ENCODE measurements around the gene CALM3. TPM values are rescaled to one million over a fixed set of nuclear protein-coding genes. Genes with fewer than 3 reads are reported as not detected.

CALM3 gene
- total and polyA plus RNA-seq, 2 of the 4 experiments (the other 2 are of a cell fraction) = 91.6 to 501 TPM

DNA sequence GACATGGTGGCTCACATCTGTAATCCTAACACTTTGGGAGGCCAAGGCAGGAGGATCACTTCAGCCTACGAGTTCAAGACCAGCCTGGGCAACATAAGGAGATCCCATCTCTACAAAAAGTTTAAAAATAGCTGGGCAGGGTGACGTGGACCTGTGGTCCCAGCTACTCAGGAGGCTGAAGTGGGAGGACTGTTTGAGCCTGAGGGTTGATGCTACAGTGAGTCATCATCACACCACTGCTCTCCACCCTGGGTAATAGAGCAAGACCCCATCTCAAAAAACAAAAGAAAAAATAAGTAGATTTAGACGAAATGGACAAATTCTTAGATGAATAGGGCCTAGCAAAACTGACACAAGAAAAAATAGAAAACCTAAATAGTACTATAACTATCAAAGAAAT lies 45.3 kb downstream of the CALM3 start:
- Histone ChIP-seq H3K4me3 (ENCODE audit: insufficient read depth, low read depth, low read length) (no peak overlapping the region), H2BK20ac (ENCODE audit: low read depth, low read length) (no peak overlapping the region), H2BK5ac (ENCODE audit: low read depth, low read length, poor library complexity, severe bottlenecking) (no peak overlapping the region), H3K36me3 (ENCODE audit: control insufficient read depth, insufficient read depth, low read length) (peaks cover 5% of the 10 kb centered on the region; the same call in 1 of the 2 replicates), H4K5ac (ENCODE audit: low read depth, low read length) (no peak overlapping the region), H3K56ac (ENCODE audit: extremely low read depth, insufficient read depth, low read length) (no peak overlapping the region), H2BK15ac (ENCODE audit: low read depth, low read length) (no peak overlapping the region), H3K4me2 (ENCODE audit: low read depth, low read length) (no peak overlapping the region), H3K9me1 (ENCODE audit: insufficient read depth, low read length) (no peaks in the 10 kb centered on the region), H4K91ac (ENCODE audit: insufficient read depth, low read depth, low read length) (no peak overlapping the region), H3K9me3 (ENCODE audit: control insufficient read depth, insufficient read depth, low read length) (peaks cover 7% of the 10 kb centered on the region), H3K18ac (ENCODE audit: low read depth, low read length) (no peak overlapping the region), H3K4ac (ENCODE audit: low read depth, low read length) (no peak overlapping the region), H3K79me1 (ENCODE audit: low read depth in 1 of 2, low read length in 2 of 2) (no peaks in the 10 kb centered on the region), H2AFZ (replicated peaks; ENCODE audit: low read length, poor library complexity) (no peak overlapping the region), H2AK9ac (replicated peaks; ENCODE audit: low read depth, low read length, poor library complexity) (no peak overlapping the region), H4K8ac (ENCODE audit: low read depth in 2 of 2, low read length in 2 of 2) (no peak overlapping the region), H3K27me3 (ENCODE audit: control insufficient read depth, insufficient read depth, low read length) (no peaks in the 10 kb centered on the region), H3K23ac (ENCODE audit: low read depth, low read length) (no peak overlapping the region), H4K20me1 (ENCODE audit: insufficient read depth, low read length) (no peaks in the 10 kb centered on the region), H3K14ac (replicated peaks; ENCODE audit: low read depth, low read length) (no peak overlapping the region), H2AK5ac (ENCODE audit: low read depth, low read length) (no peak overlapping the region), H2BK120ac (ENCODE audit: low read depth, low read length) (no peak overlapping the region), H3K9ac (ENCODE audit: low read depth, low read length) (no peak overlapping the region), H3K27ac (ENCODE audit: insufficient read depth, low read length) (no peak overlapping the region), H3K4me1 (ENCODE audit: control insufficient read depth, insufficient read depth, low read length) (no peaks in the 10 kb centered on the region)
- BruUV-seq (replicated peaks) = no TSS peak
- WGBS, 2 experiments (ENCODE audit: extremely low coverage in 2 of 2, insufficient read length in 1 of 2) = no CpG with 5 or more reads among the region's 3 CpGs
- ChIA-PET POLR2A (ENCODE audit: unreplicated experiment) (no interaction called here), CTCF (interaction anchor here (0.6 kb wide), 1 partner anchor 53 kb away, joined by 4 read pairs; no protein-coding TSS in a partner anchor)
- no peak for DNase-seq
- intact Hi-C loops (cut with micrococcal nuclease) (no loop called here), in situ Hi-C loops (cut with MboI; ENCODE audit: low sequenced_read_pairs) (no loop called here), dilution Hi-C loops (cut with HindIII; ENCODE audit: low sequenced_read_pairs, unreplicated experiment) (no loop called here)
- ATAC-seq (ENCODE audit: low read depth) = no peak
- no peak for TF ChIP-seq BHLHE40 (IDR thresholded peaks at IDR 0.05; ENCODE audit: low read depth, low read length)
- no peak for TF ChIP-seq NFE2L2 (IDR thresholded peaks at IDR 0.05; ENCODE audit: low read depth, low read length)
- no peak for TF ChIP-seq FOS (IDR thresholded peaks at IDR 0.05; ENCODE audit: low read depth, low read length)
- TF ChIP-seq SMC3 (IDR thresholded peaks at IDR 0.05; ENCODE audit: low read depth, low read length) = no peak
- no peak for TF ChIP-seq MAFK (IDR thresholded peaks at IDR 0.05; ENCODE audit: low read depth, low read length)
- TF ChIP-seq RAD21 (IDR thresholded peaks at IDR 0.05; ENCODE audit: low read length) = no peak
- TF ChIP-seq, protein P1, sequence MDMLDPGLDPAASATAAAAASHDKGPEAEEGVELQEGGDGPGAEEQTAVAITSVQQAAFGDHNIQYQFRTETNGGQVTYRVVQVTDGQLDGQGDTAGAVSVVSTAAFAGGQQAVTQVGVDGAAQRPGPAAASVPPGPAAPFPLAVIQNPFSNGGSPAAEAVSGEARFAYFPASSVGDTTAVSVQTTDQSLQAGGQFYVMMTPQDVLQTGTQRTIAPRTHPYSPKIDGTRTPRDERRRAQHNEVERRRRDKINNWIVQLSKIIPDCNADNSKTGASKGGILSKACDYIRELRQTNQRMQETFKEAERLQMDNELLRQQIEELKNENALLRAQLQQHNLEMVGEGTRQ (IDR thresholded peaks at IDR 0.05; ENCODE audit: low read depth, low read length) = no peak
- no peak for TF ChIP-seq CHD1 (IDR thresholded peaks at IDR 0.05; ENCODE audit: low read depth, low read length)
- TF ChIP-seq RFX5 (IDR thresholded peaks at IDR 0.05; ENCODE audit: low read depth, low read length) = no peak
- TF ChIP-seq, protein P2, sequence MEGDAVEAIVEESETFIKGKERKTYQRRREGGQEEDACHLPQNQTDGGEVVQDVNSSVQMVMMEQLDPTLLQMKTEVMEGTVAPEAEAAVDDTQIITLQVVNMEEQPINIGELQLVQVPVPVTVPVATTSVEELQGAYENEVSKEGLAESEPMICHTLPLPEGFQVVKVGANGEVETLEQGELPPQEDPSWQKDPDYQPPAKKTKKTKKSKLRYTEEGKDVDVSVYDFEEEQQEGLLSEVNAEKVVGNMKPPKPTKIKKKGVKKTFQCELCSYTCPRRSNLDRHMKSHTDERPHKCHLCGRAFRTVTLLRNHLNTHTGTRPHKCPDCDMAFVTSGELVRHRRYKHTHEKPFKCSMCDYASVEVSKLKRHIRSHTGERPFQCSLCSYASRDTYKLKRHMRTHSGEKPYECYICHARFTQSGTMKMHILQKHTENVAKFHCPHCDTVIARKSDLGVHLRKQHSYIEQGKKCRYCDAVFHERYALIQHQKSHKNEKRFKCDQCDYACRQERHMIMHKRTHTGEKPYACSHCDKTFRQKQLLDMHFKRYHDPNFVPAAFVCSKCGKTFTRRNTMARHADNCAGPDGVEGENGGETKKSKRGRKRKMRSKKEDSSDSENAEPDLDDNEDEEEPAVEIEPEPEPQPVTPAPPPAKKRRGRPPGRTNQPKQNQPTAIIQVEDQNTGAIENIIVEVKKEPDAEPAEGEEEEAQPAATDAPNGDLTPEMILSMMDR (conservative IDR thresholded peaks at IDR 0.05; ENCODE audit: low read depth, low read length) = no peak
- no peak for TF ChIP-seq MAZ (IDR thresholded peaks at IDR 0.05; ENCODE audit: borderline replicate concordance, low read depth, low read length)
- TF ChIP-seq CEBPB (IDR thresholded peaks at IDR 0.05; ENCODE audit: low read depth, low read length) = no peak
- TF ChIP-seq, protein P3, sequence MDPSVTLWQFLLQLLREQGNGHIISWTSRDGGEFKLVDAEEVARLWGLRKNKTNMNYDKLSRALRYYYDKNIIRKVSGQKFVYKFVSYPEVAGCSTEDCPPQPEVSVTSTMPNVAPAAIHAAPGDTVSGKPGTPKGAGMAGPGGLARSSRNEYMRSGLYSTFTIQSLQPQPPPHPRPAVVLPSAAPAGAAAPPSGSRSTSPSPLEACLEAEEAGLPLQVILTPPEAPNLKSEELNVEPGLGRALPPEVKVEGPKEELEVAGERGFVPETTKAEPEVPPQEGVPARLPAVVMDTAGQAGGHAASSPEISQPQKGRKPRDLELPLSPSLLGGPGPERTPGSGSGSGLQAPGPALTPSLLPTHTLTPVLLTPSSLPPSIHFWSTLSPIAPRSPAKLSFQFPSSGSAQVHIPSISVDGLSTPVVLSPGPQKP (IDR thresholded peaks at IDR 0.05; ENCODE audit: borderline replicate concordance, low read depth, low read length) = no peak
- no peak for TF ChIP-seq MXI1 (IDR thresholded peaks at IDR 0.05; ENCODE audit: borderline replicate concordance, low read depth, low read length)

All from IMR-90 (cell line).